Left colon (tissue), 2 donors: Measurements from ENCODE around the gene CRYBA2. TPM values are rescaled to one million over a fixed set of nuclear protein-coding genes. Genes with fewer than 3 reads are reported as not detected.
A peak's percentile ranks its signal among the peaks of the same experiment; 100 is the strongest.

Experiments used
- ATAC-seq: fragments of 200-7000 bp; cut with Tn5 transposase; one replicate; pipeline ENCODE4 v1.9.1; 2020; ENCODE audit warnings: mild to moderate bottlenecking, moderate library complexity
- DNase-seq, 2 donors: peaks; one replicate each; pipeline ENCODE4 v3.0.0-alpha.2; 2020
- intact Hi-C, 2 donors: fragments of 100-400 bp; cut with DNase I in 1 of 2; cut with micrococcal nuclease in 1 of 2; formaldehyde crosslinking; loops; one replicate each; pipeline versions ENCODE4 v1.11.2 to v1.14.0; 2022; cut with DNase I, micrococcal nuclease
- total RNA-seq, 2 donors: library from RNA; stranded (reverse); fragmentation: NEBNext Ultra II Directional; extraction: Animal tissue kit (Norgen Biotek cat#: 25700); gene quantifications; one replicate each; pipeline ENCODE4 v1.2.1, GENCODE V29; 2021
- donor health status: DM: no; HTN: no; CAD: no.
- donor health status: DM: yes; HTN: yes; CAD: no.

Gene CRYBA2
- total RNA-seq, 2 donors from 2014 or later = 4.1 to 6.9 TPM

GRCh38 chr2:218988164-218988563 is 5.1 kb downstream of the CRYBA2 start:
- intact Hi-C loops = no loop called here
- ATAC-seq = no peak
- no peak for DNase-seq

DNA sequence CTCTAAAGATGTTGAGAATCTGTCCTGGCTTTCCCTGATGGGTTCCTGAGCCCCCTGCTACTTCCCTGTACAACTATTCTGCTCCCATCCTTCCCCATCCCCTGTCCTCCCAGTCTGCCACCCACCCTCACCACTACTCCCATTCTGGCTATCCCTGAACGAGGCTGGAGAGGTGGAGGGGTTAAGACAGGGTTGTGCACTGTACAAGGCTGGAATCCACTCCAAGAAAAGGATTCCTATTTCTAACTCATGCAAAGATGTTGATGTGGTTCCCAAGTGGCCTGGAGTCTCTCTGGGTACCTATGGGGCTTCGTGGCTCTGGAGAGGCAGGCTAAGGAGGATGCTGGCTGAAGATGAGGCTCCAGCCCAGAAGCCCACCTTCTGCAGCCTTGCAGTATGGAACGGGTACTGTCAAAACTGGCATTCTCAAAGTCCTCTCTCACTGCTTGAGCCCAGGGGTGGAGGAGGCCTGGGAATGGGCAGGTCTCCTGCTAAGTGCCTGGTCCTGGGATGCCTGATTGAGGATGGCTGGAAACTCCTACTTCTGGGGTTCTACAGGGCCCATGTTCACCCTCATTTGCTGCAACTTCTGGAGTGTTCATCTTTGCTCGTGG is 7.0 kb downstream of the CRYBA2 start:
- no peak for DNase-seq
- intact Hi-C loops = no loop called here
- ATAC-seq = no peak

- intact Hi-C loops = no loop called here
- ATAC-seq (no peak), DNase-seq (no peak)
These were observed 7.7 kb downstream of the CRYBA2 start for GRCh38 chr2:218985325-218986091.

DNA sequence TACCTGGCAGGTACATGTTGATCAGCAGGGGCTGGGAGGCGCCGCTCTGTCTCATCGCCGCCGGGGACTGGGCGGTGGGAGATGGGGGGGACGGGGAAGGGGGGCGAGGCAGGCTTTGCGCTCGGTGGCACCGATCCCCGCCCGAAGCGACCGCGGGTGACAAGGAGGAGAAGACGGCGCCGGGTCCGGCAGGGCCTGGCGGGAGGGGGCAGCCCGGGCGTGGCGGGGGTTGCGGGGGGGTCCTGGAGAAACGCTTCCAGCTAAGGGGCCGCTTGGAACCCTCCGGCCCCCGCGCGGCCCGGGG is 8.2 kb downstream of the CRYBA2 start, which contains the start of gene FEV:
TSS of gene FEV (minus strand) at position 164 of the 304 bp plus-strand sequence. CDS start at position 55, 109 bp downstream.
- DNase-seq = no peak
- ATAC-seq = no peak
- intact Hi-C loops = no loop called here

GRCh38 chr2:218984239-218985020 is 8.8 kb downstream of the CRYBA2 start:
- no peak for DNase-seq
- intact Hi-C loops = no loop called here
- no peak for ATAC-seq

DNA sequence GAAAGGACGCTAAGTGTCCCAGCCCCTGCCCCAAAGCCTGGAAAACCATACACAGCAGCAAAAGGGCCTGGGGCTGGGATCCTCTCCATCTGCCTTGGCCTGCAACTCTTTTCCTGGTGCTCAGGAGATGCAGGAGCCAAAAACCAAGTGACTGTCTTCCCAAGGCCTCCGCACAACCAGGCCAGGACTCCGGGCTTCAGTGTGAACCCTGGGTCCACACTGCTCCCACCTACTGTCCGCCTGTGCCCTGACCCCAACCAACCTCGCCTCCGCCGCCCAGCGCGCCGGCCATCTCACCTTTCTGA is 9.3 kb downstream of the CRYBA2 start:
- intact Hi-C loops = no loop called here
- no peak for ATAC-seq
- DNase-seq = no peak

GRCh38 chr2:218983263-218983933 is 9.8 kb downstream of the CRYBA2 start:
- ATAC-seq (no peak), DNase-seq (no peak)
- intact Hi-C loops = no loop called here

DNA sequence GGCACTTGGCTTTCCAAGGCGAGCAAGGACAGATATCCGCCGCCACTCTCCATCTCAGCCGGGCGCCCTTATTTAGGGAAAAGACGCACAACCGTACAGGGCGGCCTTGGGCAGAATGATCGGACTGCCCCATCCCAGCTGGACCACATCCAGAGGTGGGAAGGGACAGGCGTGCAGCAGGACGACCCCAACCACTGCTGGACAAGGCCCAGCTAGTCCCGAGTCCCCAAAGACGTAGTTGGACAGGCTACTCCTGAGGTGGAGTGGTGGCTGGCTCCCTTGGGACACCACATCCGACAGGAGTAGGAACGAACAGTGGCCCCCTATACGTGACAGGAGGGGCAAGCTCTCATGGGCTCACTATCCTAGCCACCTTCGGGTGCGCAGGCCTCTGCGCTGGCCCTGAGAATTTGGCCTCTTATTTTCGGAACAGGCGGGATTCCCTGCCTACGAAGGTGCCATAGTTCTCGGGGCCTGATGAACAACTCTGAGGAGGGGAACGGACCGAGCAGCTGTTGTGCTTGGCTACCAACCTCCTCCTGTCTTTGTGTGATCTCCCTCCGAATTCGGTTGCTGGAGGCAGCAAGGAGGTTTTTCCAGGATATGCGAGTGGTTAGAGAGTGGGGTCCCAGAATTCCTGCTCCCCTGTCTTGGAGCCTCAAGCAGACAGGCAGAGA is 10.5 kb downstream of the CRYBA2 start:
- intact Hi-C loops = no loop called here
- ATAC-seq (no peak), DNase-seq (no peak)

DNA sequence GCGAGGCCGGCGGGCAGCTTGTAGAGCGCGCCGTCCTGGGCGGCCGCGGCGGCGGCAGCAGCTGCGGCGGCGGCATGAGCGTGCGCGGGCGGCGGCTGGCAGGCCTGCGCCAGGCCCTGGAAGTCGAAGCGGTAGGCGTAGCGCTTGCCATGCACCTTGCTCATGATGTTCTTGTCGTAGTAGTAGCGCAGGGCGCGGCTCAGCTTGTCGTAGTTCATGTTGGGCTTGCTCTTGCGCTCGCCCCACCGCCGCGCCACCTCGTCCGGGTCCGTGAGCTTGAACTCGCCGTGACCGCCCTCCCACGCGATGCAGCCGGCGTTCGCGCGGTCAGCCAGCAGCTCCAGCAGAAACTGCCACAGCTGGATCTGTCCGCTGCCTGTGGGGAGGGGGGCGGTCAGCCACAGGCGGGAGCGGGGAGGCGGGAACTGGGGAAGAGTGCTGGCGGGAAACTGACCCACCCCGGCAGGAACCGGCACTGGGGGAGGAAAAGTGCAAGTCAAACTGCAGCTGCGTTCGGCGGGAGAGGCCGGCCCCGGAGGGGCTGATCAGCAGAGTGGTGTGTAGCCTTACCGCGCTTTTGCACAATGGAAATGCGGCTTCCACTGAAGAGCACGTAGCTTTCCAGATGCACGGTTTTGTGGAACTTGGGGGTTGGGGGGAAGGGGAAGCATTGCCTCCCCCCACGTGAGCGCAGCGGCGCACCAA is 11.2 kb downstream of the CRYBA2 start:
- DNase-seq (peak in 1 of 2 donors; percentile 58), ATAC-seq (peak; percentile 60)
- intact Hi-C loops = no loop called here

DNA sequence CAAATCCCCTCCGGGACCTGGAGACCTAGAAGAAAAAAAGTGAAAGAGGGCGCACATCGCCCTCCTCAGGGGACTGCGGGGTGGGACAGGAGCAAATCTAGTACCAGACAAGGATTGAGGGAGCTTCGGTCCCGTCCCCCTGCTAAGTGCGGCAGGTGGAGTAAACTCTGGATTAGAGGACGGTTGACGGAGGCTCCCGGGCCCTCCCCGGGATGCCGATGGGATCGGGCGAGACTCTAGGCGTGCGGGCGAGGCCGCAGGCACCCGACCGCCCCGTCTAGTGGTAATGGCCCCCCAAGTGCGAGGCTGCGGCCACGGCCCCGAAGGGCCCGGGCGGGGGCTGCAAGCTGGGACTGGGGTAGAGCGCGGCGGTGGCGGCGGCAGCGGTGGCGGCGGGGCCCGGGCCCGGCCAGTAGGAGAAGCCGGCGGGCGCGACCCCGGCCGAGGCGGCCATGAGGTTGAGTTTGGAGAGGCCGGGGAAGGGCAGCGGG is 11.8 kb downstream of the CRYBA2 start:
- intact Hi-C loops = no loop called here
- ATAC-seq (no peak), DNase-seq (no peak)

DNA sequence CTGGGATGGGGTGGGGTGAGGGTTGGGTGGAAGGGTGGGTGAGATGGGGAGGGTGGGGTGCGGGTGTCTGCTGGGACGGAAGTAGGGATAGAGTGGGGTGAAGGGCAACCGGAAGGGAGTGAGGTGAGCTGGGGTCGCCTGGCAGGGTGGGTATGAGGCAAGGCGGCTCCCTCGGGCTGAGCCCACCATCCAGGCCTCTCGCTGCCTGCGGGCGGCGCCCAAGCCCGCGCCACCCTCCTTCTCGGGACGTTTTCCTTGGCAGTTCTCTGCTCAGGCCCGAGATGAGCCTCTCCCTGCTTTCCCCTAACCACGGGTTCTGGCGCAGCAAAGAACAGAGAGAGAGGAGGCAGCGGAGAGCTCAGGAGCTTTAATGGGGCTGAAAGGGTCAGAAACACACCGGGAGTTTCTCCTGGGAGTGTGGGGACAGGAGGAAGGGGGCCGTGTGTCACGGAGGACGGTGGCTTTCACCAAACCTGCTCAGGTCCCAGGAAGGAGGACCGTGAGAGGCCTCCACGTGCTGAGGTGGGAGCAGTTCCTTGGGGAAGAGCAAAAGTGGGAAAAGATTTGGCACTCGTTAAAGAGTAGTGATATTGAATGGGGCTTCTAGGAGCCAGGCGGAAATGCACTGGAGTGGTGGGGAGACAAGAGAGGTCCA is 12.4 kb downstream of the CRYBA2 start:
- ATAC-seq (no peak), DNase-seq (no peak)
- intact Hi-C loops = no loop called here

DNA sequence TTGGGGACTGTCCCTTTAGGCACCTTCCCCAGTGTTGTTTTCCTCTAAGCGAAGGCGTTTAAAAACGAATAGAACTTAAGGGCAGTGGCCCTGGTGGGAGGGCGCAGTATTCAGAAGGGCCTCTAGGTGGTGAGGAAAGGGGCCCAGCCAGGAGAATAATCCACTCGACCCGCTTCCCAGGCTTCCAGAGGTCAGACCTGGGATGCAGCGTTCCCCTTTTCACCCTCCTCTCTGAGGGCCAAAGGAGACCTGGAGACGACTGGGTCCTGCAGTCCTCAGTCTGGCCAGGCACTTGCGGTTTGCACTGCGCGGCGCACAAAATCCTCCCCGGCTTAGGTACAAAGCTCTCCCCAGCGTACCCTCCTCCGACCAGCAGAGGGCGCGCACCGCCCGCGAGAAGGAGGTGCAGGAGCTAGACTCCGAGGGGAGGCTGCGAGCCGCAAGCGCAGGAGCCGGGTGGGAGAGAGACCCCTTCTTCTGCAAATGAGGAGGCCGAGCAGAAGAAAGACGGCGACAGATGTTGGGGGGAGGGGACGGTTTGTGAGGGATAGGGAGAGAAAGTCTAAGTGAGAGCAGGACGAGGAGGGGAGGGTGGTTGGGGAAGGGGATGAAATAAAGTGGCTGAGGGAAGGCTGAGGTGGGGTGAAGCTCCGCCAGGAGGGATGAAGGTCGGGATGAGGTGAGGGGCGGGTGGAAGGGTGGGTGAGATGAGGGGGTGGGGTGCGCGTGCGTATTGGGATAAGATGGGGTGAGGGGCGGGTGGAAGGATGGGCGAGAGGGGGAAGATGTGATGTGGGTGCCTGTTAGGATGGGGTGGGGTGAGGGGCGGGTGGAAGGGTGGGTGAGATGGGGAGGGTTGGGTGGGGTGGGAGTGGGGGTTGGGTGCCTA is 13.1 kb downstream of the CRYBA2 start:
- ATAC-seq (peak; percentile 77), DNase-seq (peak; percentile 78 to 90)
- intact Hi-C loops = no loop called here

- intact Hi-C loops = no loop called here
- ATAC-seq = peak; percentile 88
- DNase-seq = peak in 1 of 2 donors; percentile 77
These were observed 18.0 kb downstream of the CRYBA2 start for GRCh38 chr2:218975060-218975777.

GRCh38 chr2:218970894-218971293 is 22.3 kb downstream of the CRYBA2 start:
- ATAC-seq = no peak
- no peak for DNase-seq
- intact Hi-C loops = no loop called here

GRCh38 chr2:218964041-218964771 is 29.0 kb downstream of the CRYBA2 start:
- intact Hi-C loops = no loop called here
- ATAC-seq (no peak), DNase-seq (no peak)

DNA sequence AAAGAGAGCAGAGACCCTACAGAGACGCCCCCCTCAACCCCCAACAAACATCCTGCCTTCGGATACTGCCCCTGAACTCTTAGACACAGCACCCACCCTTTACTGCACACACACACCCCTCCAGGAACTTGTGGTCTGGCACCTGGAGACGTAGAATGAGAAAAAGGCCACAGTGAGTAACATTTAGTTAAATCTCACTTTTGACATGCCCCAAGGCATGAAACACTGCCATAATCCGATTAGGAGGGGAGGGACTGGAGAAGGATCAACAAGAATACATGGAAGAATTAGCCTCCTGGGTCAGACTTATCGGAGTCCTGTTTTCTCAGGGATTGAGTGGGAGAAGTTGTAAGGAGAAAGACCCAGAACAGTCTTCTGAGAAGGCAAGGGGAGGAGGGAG is 29.6 kb downstream of the CRYBA2 start:
- no peak for ATAC-seq
- DNase-seq = no peak
- intact Hi-C loops = no loop called here
